DND-41 (cell line): ENCODE measurements around the gene TM4SF20.

Experiments
- EZH2 ChIP-seq: IDR thresholded peaks from 3 replicates; pipeline ENCODE4 v1.6.1; 2012; ENCODE audit warnings: borderline replicate concordance, low read depth, mild to moderate bottlenecking, moderate library complexity, low read length, inconsistent platforms; ENCODE audit not compliant: severe bottlenecking
- TF ChIP-seq, protein P1 (sequence below): IDR thresholded peaks from 2 replicates; pipeline ENCODE4 v1.5.1; 2012; ENCODE audit warnings: borderline replicate concordance, low read length, moderate library complexity, mild to moderate bottlenecking; ENCODE audit not compliant: poor library complexity, severe bottlenecking; ENCODE audit errors: extremely low read depth

DNA sequence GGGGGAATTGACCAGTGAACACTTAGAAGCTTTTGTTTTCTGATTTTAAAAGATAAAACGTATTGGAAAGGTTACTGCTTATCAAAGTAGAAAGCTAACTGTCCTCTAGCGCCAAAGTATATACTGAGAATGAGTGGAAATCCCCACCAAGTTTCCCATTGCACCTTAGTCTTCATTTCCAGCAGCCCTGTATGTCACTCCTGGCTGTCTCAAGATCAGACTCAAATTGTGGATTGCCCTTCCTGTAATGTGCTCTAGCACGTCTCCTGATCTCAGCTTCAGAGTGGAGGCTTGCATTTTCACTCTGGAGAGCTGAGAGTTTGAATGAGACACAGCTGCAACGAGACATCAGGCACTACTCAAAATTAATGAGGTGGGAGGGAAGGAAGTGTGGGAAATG is 27.5 kb downstream of the TM4SF20 start:
- TF ChIP-seq, protein P1, sequence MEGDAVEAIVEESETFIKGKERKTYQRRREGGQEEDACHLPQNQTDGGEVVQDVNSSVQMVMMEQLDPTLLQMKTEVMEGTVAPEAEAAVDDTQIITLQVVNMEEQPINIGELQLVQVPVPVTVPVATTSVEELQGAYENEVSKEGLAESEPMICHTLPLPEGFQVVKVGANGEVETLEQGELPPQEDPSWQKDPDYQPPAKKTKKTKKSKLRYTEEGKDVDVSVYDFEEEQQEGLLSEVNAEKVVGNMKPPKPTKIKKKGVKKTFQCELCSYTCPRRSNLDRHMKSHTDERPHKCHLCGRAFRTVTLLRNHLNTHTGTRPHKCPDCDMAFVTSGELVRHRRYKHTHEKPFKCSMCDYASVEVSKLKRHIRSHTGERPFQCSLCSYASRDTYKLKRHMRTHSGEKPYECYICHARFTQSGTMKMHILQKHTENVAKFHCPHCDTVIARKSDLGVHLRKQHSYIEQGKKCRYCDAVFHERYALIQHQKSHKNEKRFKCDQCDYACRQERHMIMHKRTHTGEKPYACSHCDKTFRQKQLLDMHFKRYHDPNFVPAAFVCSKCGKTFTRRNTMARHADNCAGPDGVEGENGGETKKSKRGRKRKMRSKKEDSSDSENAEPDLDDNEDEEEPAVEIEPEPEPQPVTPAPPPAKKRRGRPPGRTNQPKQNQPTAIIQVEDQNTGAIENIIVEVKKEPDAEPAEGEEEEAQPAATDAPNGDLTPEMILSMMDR, result no peak
- TF ChIP-seq EZH2, result no peak
